Activated naive CD8-positive, alpha-beta T cell treated with anti-CD3 and anti-CD28 coated beads, Interleukin-2, amount 10 ng/mL, durations not matched to agents 7 days and 5 days (primary cell): ENCODE measurements around the gene RAB15. TPM values are rescaled to one million over a fixed set of nuclear protein-coding genes. Genes with fewer than 3 reads are reported as not detected.

Experiments used
- ATAC-seq: fragments of 150-1000 bp; cut with Tn5 transposase; one replicate; pipeline ENCODE4 v1.10.0; 2021; ENCODE audit warnings: low read depth, moderate library complexity
- POLR2A ChIA-PET: fragments of 350-600 bp; sonication (Branson Sonifier 250); formaldehyde crosslinking; loops from one replicate; lab custom pipeline; 2021; ENCODE audit warnings: antibody characterized with exemption; lab: Charles Lee
- DNase-seq: peaks from one replicate; pipeline ENCODE4 v3.0.0; 2021
- H3K27ac Mint-ChIP-seq: one replicate; pipeline ENCODE4 v1.8.0; 2022; ENCODE audit warnings: mild to moderate bottlenecking, mixed read lengths
- H3K27me3 Mint-ChIP-seq: one replicate; pipeline ENCODE4 v1.8.0; 2022; ENCODE audit warnings: mild to moderate bottlenecking, moderate library complexity, mixed read lengths
- H3K36me3 Mint-ChIP-seq: one replicate; pipeline ENCODE4 v1.8.0; 2021; ENCODE audit warnings: mild to moderate bottlenecking, mixed read lengths
- H3K4me1 Mint-ChIP-seq: one replicate; pipeline ENCODE4 v1.8.0; 2021; ENCODE audit warnings: mixed read lengths
- H3K4me3 Mint-ChIP-seq: one replicate; pipeline ENCODE4 v1.8.0; 2022; ENCODE audit warnings: mild to moderate bottlenecking, moderate library complexity, mixed read lengths
- H3K9me3 Mint-ChIP-seq: one replicate; pipeline ENCODE4 v1.8.0; 2021; ENCODE audit warnings: mixed read lengths
- total RNA-seq, 2 experiments: library from RNA; stranded (reverse); gene quantifications; one replicate each; pipeline ENCODE4 v1.2.3, GENCODE V29; 2021

The RAB15 gene
- total RNA-seq, result 1 to 10 TPM; 2.7 to 3.5 TPM

DNA sequence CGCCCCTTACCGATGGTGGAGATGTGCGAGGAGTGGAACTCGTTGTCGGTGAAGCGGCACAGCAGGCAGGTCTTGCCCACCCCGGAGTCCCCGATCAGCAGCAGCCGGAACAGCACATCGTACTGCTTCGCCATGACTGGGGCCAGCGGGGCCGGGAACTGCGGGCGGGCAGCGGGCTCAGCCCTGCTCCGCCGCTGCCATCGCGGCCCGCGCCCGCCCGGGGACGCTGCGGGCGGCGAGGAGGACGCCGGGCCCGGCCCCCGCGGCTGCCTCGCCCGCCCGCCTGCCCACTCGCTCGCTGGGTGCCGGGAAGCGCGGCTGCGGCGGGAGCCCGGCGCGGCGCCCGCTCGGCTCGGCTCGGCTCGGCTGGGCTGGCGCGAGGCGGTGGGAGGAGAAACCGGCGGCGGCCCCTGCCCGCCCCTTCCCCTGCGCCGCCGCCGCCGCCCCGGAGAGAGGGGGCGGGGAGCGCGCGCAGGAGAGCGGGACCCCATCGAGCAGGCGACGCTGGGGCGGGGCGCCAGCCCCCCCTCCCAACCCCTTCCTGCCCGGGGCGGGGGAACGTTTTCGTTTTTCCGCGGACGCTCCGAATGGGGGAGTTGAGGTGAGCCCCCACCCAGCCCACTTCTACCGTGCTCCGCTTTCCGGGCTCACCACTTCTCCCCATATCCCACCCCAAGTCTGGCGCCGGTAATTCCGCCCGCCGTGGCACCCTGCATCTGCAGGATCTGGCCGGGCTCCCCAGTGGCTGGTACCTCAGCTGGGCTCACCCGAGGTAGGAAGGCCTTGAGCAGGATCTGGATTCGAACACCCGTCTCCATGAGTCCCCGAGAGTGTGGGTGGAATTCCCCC is at the start of gene RAB15:
TSS of gene RAB15 (minus strand) at position 394 of the 849 bp plus-strand sequence. CDS start at position 134, 260 bp downstream.
- peak; percentile 75 for ATAC-seq
- peaks cover 16% of the 10 kb centered on the region for H3K27me3 Mint-ChIP-seq
- H3K27ac Mint-ChIP-seq, result peak within 1 kb of the TSS; percentile 61

DNA sequence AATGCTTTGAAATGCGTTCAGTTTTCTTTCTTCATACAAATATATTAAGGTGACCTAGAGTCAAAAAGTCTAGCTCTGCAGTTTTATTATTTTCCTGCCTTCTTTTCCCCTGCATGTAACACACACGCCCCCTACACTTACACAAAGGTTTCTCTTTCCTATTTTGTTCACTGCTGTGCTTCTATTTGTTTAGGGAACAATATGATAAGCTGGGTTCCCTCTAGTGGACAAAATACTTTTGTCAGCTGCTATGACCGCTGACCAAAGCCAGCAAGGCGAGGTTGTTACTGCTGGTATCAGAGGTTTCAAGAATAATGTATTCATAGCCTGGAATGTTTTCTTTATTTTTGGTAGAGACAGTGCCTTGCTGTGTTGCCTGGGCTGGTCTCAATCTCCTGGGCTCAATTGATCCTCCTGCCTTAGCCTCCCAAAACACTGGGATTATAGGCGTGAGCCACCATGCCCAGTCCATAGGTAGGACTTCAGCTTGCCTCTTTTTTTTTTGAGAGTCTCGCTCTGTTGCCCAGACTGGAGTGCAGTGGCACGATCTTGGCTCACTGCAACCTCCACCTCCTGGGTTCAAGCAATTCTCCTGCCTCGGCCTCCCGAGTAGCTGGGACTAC is 47.9 kb upstream of the RAB15 start:
- Mint-ChIP-seq H3K27ac (no peak overlapping the region), H3K27me3 (no peaks in the 10 kb centered on the region), H3K4me1 (no peaks in the 10 kb centered on the region), H3K9me3 (no peaks in the 10 kb centered on the region), H3K36me3 (peaks cover 4% of the 10 kb centered on the region), H3K4me3 (no peak overlapping the region)
- ATAC-seq, result no peak
- POLR2A ChIA-PET, result interaction anchor here (1.3 kb wide), 1 partner anchor 33 kb away, joined by 5 read pairs; the partner anchor contains the start of gene FNTB
- DNase-seq, result no peak

More for the DNA sequence above, at the start of gene RAB15:
- Mint-ChIP-seq H3K36me3 (no peaks in the 10 kb centered on the region), H3K4me3 (peak within 1 kb of the TSS; percentile 82), H3K9me3 (no peaks in the 10 kb centered on the region), H3K4me1 (peaks cover 10% of the 10 kb centered on the region)
- POLR2A ChIA-PET, result no interaction called here
- peak; percentile 69 for DNase-seq

DNA sequence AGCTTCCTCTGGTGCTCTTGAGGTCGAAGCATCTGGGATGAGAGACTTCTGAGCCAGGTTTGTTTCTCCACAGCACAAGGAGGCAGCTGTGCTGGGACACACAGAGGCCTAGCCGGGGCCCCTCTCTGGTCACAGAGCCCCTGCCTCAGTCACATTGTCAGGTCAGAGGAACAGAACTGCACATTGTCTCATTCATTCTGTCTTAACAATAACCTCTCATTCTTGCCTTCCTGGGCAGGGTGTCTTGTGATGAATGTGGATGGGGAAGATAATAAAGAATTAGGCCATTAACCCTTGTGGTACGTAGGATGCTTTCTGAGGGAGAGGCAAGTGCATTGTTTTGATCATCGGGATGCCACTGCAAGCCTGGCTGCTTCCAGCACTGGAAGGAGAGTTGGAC is 44.3 kb upstream of the RAB15 start:
- no peaks in the 10 kb centered on the region for H3K9me3 Mint-ChIP-seq
- DNase-seq, result no peak
- H3K36me3 Mint-ChIP-seq, result peaks cover 13% of the 10 kb centered on the region
- H3K4me3 Mint-ChIP-seq, result no peak overlapping the region
- H3K27me3 Mint-ChIP-seq, result no peaks in the 10 kb centered on the region
- POLR2A ChIA-PET, result no interaction called here
- ATAC-seq, result no peak
- H3K4me1 Mint-ChIP-seq, result no peaks in the 10 kb centered on the region
- no peak overlapping the region for H3K27ac Mint-ChIP-seq

DNA sequence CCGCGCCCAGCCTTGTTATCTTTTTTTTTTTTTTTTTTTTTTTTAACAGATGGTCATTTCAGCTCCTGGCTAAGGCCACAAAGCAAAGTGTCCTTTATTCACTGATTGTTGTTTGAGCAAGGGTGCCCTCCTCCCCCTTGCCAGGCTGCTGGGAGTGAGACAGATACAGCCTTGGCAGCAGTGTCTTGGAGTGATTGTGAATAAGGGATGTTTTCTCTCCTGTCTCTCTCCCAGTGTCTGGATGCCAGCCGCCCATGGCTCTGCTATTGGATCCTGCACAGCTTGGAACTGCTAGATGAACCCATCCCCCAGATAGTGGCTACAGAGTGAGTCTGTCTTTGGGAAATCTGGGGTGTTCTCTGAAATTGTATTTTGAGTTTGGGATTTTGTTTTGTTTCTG is 43.3 kb upstream of the RAB15 start:
- Mint-ChIP-seq H3K36me3 (peaks cover 13% of the 10 kb centered on the region), H3K27ac (no peak overlapping the region), H3K27me3 (no peaks in the 10 kb centered on the region), H3K9me3 (no peaks in the 10 kb centered on the region), H3K4me3 (no peak overlapping the region), H3K4me1 (no peaks in the 10 kb centered on the region)
- POLR2A ChIA-PET, result interaction anchor here (0.6 kb wide), 1 partner anchor 15 kb away, joined by 3 read pairs; no protein-coding TSS in a partner anchor
- DNase-seq, result no peak
- no peak for ATAC-seq

DNA sequence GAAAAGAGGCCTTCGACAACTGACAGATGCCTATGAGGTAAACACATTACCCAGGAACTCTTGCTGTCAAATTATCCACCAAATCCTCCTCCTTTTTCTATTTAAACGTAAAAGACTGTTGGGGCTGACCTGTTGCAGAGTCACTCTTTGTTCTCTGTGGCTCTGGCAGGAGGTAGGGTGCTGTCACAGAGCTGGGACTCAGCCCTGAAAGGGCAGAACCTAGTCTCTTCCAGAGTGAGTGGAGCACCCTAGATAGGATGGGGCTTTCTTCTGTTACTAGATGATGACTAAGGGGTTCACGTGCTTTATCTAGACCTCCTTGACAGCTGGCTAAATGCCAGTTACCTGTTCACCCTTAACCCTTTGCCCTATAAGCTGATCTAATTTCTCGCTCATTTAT is 40.2 kb upstream of the RAB15 start:
- POLR2A ChIA-PET, result no interaction called here
- peaks cover 3% of the 10 kb centered on the region for H3K4me1 Mint-ChIP-seq
- DNase-seq (no peak), ATAC-seq (no peak)
- no peak overlapping the region for H3K4me3 Mint-ChIP-seq
- no peaks in the 10 kb centered on the region for H3K27me3 Mint-ChIP-seq
- no peaks in the 10 kb centered on the region for H3K9me3 Mint-ChIP-seq
- no peak overlapping the region for H3K27ac Mint-ChIP-seq
- H3K36me3 Mint-ChIP-seq, result peaks cover 17% of the 10 kb centered on the region

DNA sequence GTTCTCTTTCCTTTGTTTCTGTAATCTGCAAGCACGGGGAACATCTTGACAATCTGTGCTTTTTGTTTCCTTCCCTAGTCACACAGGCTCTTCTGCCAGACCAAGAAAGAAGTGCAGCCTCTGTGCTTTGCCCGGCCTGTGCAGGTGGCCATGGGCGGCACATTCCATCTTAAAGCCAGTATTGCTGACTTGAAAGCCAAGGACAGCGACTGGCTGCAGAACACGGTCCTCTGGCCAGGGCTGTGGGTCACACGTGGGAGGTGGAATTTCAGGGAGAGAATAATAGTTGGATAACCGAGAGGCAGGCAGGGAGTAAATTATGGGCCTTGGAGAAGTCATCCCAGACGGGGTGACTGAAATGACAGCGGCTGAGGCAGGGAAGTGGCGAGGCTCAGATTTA is 39.4 kb upstream of the RAB15 start:
- Mint-ChIP-seq H3K4me3 (no peak overlapping the region), H3K27ac (no peak overlapping the region), H3K36me3 (peaks cover 15% of the 10 kb centered on the region), H3K27me3 (no peaks in the 10 kb centered on the region), H3K9me3 (no peaks in the 10 kb centered on the region), H3K4me1 (peaks cover 3% of the 10 kb centered on the region)
- DNase-seq (no peak), ATAC-seq (no peak)
- POLR2A ChIA-PET, result no interaction called here

DNA sequence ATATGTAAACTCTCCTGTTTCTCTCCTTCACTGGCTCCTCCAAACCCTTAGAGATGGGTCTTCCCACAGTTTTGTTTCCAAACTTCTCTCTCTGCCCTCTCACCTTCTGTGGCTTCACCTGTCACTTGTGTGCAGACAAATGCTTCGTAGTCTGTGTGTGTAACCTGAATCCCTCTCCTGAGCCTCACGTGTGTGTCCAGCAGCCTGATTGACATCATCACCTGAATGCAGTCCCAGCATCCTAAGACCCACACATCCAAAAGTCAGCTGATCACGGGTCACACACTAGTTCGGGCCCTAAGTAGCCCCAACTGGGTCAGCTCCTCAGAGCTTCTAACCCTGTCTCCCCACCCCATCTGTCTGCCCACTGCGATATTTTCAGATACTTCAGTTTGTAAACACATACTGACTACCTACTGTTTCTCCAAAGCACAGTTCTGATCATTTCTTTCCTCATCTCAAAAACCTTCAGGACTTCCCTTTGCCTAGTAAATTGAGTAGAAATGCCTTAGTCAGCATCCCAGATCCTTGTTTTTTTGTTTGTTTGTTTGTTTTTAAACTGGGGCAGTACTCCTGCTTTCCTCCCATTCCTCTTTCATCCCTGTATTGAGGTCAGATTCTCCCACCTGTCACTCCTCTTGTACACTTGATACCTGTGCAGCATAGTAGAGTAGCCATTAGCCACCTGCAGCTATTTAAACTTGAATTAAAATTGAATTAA is 38.2 kb upstream of the RAB15 start:
- Mint-ChIP-seq H3K27me3 (no peaks in the 10 kb centered on the region), H3K36me3 (peaks cover 17% of the 10 kb centered on the region), H3K4me3 (no peak overlapping the region), H3K4me1 (peaks cover 5% of the 10 kb centered on the region), H3K27ac (no peak overlapping the region), H3K9me3 (no peaks in the 10 kb centered on the region)
- POLR2A ChIA-PET, result no interaction called here
- DNase-seq (no peak), ATAC-seq (no peak)

DNA sequence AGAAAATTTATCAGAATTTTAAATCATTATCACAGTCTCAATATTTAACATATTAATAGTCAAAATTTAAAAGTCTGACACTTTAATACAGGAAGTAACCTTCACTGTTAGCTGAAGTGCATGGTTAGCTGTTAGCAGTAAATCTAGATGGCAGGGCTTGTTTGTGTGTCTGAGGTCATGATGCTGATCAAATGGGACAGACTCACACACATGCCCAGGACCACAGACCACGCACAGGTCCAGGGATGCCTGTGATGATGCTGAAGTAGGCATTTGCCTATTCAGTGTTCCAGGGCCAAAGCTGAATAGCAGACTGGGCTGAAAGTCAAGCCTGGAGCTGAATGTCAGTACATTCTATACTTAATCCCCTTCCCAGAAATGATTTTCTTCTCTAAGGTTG is 35.1 kb upstream of the RAB15 start:
- Mint-ChIP-seq H3K36me3 (peaks cover 11% of the 10 kb centered on the region), H3K4me3 (no peak overlapping the region), H3K9me3 (no peaks in the 10 kb centered on the region), H3K27ac (no peak overlapping the region), H3K4me1 (peaks cover 10% of the 10 kb centered on the region), H3K27me3 (no peaks in the 10 kb centered on the region)
- POLR2A ChIA-PET, result interaction anchor here (0.9 kb wide), 1 partner anchor 95 kb away, joined by 3 read pairs; the partner anchor contains the start of gene MAX
- DNase-seq, result no peak
- ATAC-seq, result no peak

DNA sequence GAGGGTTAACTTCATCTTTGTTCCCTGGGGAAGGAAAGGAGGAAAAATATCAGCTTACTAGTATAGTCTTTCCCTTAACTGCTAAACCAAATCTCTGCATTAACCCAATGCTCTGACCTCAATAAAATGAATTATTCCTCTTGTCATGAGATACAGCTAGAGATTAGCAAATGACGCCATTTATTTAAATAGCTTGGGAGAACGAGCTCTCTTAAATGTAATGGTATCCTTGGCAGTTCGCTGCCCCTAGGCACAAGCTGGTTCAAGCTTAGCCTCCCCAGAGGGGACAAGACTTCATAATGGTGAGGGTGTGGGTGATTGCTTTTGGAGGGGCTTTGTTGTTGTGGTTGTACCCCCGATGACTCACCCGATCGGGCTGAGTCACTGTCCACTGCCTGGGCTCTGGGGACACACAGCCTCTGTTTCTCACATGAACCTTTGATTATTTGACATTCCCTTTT is 34.2 kb upstream of the RAB15 start:
- no peak for ATAC-seq
- Mint-ChIP-seq H3K4me3 (no peak overlapping the region), H3K27ac (no peak overlapping the region), H3K36me3 (peaks cover 8% of the 10 kb centered on the region), H3K9me3 (no peaks in the 10 kb centered on the region), H3K27me3 (no peaks in the 10 kb centered on the region), H3K4me1 (peaks cover 10% of the 10 kb centered on the region)
- no peak for DNase-seq
- POLR2A ChIA-PET, result interaction anchor here (0.9 kb wide), 1 partner anchor 96 kb away, joined by 3 read pairs; the partner anchor contains the start of gene MAX

DNA sequence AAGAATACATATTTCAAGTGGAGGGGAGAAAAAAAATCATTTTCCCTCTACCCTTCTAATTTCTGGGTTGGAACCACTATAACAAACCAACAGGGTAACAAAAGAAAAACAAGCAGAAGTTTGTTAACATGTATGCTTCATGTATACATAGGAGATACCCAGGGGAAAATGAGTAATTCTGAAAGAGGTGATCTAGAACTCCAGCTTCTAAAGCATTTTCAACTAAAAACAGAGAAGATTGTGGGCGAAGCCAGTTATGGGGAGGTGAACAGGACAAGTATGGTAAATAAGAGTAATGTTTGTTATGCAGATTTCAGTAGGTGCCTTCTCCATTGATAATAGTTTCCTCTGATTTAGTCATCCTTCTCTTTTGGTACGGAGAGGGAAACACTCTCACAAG is 31.3 kb upstream of the RAB15 start:
- Mint-ChIP-seq H3K36me3 (peaks cover 4% of the 10 kb centered on the region), H3K9me3 (no peaks in the 10 kb centered on the region), H3K4me1 (peaks cover 10% of the 10 kb centered on the region), H3K27ac (no peak overlapping the region), H3K4me3 (no peak overlapping the region), H3K27me3 (no peaks in the 10 kb centered on the region)
- POLR2A ChIA-PET, result no interaction called here
- DNase-seq, result no peak
- no peak for ATAC-seq

DNA sequence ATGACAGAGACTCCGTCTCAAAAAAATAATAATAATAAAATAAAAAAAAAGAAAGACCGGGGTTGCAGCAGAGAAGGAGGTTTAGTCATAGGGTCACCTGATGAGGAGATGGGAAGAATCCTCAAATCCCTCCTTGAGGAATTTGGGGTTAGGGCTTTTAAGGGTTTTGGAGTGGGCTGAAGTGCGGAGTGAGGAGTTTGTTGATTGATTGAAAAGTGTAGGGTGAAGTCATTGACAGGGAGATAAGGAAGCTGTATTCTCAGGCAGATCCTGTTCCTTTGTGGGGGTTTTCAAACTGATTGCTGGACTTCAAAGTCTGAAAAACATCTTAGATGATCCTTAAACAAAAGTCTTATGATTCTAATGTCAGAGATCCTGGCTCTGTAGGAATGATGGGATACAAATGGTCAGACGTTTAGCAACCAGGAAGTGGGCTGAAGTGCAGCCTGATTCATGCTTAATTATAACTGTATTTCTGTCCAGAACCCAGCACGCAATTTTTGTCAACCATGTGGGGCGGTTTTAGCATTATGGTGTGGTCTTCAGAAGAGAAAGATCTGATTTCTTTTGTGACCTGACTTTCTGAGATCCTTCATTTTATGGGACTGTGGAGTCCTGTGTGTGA is 30.6 kb upstream of the RAB15 start:
- Mint-ChIP-seq H3K4me3 (no peak overlapping the region), H3K27ac (no peak overlapping the region), H3K4me1 (peaks cover 8% of the 10 kb centered on the region), H3K27me3 (no peaks in the 10 kb centered on the region), H3K9me3 (no peaks in the 10 kb centered on the region), H3K36me3 (peaks cover 4% of the 10 kb centered on the region)
- ATAC-seq, result no peak
- POLR2A ChIA-PET, result no interaction called here
- DNase-seq, result no peak

DNA sequence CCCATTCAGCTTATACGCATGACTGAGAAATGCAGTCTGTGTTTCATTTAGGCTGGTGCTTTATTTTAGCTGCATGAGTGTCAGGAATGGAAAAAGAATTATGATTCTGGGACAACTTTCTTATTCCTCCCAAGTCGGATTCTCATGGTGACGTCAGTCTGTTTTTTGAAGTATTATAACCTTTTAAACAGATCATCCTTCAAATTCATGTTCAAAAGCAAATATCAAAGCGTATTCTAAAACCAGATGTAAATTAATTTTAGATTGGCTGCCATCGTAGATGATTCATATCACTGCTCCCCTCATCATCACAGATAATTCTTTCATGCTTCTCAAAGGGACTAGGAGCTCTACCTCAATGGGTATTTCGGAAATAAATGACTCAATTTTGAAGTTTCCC is 29.6 kb upstream of the RAB15 start:
- peaks cover 12% of the 10 kb centered on the region for H3K4me1 Mint-ChIP-seq
- no peak overlapping the region for H3K4me3 Mint-ChIP-seq
- POLR2A ChIA-PET, result no interaction called here
- peaks cover 7% of the 10 kb centered on the region for H3K36me3 Mint-ChIP-seq
- ATAC-seq, result no peak
- no peak overlapping the region for H3K27ac Mint-ChIP-seq
- no peaks in the 10 kb centered on the region for H3K27me3 Mint-ChIP-seq
- DNase-seq, result no peak
- H3K9me3 Mint-ChIP-seq, result no peaks in the 10 kb centered on the region
